D341Med (cell line): ENCODE measurements around the gene WSCD2.

Experiments used
- DNase-seq: peaks from one replicate; pipeline ENCODE4 v3.0.0; 2012; ENCODE audit warnings: low spot score

Gene WSCD2

GRCh38 chr12:108128221-108129016 is 669 bp upstream of the WSCD2 start:
- no peak for DNase-seq

GRCh38 chr12:108131035-108131434 is 1.9 kb downstream of the WSCD2 start:
- DNase-seq, result no peak

GRCh38 chr12:108131657-108132126 is 2.6 kb downstream of the WSCD2 start:
- DNase-seq, result no peak

GRCh38 chr12:108133482-108133881 is 4.4 kb downstream of the WSCD2 start:
- no peak for DNase-seq

GRCh38 chr12:108134744-108135143 is 5.7 kb downstream of the WSCD2 start:
- DNase-seq, result no peak

- DNase-seq, result no peak
These were observed 6.5 kb downstream of the WSCD2 start for GRCh38 chr12:108135627-108136026.

GRCh38 chr12:108136697-108137096 is 7.6 kb downstream of the WSCD2 start:
- no peak for DNase-seq

- no peak for DNase-seq
These were observed 10.4 kb downstream of the WSCD2 start for GRCh38 chr12:108139454-108139853.

- DNase-seq, result no peak
These were observed 11.4 kb downstream of the WSCD2 start for GRCh38 chr12:108140501-108140900.

- DNase-seq, result no peak
These were observed 12.6 kb downstream of the WSCD2 start for GRCh38 chr12:108141600-108142130.

GRCh38 chr12:108143144-108143543 is 14.1 kb downstream of the WSCD2 start:
- DNase-seq, result no peak

GRCh38 chr12:108144080-108144479 is 15.0 kb downstream of the WSCD2 start:
- no peak for DNase-seq

- no peak for DNase-seq
These were observed 15.9 kb downstream of the WSCD2 start for GRCh38 chr12:108145011-108145410.

GRCh38 chr12:108146035-108146893 is 17.2 kb downstream of the WSCD2 start:
- no peak for DNase-seq

- DNase-seq, result no peak
These were observed 18.2 kb downstream of the WSCD2 start for GRCh38 chr12:108147279-108147678.

GRCh38 chr12:108148521-108149074 is 19.5 kb downstream of the WSCD2 start:
- no peak for DNase-seq

GRCh38 chr12:108150436-108150835 is 21.3 kb downstream of the WSCD2 start:
- no peak for DNase-seq

- no peak for DNase-seq
These were observed 22.6 kb downstream of the WSCD2 start for GRCh38 chr12:108151533-108152169.

GRCh38 chr12:108152170-108152538 is 23.1 kb downstream of the WSCD2 start:
- no peak for DNase-seq

- DNase-seq, result no peak
These were observed 27.6 kb downstream of the WSCD2 start for GRCh38 chr12:108156717-108157116.

GRCh38 chr12:108157870-108158459 is 28.9 kb downstream of the WSCD2 start:
- DNase-seq, result no peak

GRCh38 chr12:108162207-108162606 is 33.1 kb downstream of the WSCD2 start:
- no peak for DNase-seq
